GM21529 (cell line): ENCODE data around the gene MARK3.

Source experiments
- ATAC-seq: cut with Tn5 transposase; IDR thresholded peaks from one replicate; pipeline ENCODE4 v1.9.1; 2021; ENCODE audit not compliant: unreplicated experiment

The MARK3 gene

GRCh38 chr14:103393676-103394626 lies 8.7 kb downstream of the MARK3 start:
- ATAC-seq: no peak

GRCh38 chr14:103395244-103395643 lies 10.0 kb downstream of the MARK3 start:
- no peak for ATAC-seq

DNA sequence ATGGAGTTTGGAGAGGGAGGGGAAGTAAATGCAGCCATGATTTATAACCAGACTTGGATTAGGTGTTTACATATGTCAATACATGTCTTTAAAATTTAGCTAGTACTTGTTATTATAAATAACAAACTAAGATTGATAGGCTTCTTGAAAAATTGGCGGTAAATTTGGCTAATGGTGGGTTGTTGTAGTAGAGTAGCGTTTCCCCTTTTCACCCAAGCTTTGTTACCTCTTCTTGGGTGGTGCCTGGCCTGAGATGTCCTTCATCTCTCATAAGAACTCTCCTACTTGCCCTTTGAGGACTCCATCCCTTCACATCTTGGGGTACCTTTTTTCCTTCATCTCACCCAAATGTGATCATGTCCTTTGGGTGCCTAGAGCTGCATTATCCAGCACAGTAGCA lies 11.2 kb downstream of the MARK3 start:
- ATAC-seq: no peak

DNA sequence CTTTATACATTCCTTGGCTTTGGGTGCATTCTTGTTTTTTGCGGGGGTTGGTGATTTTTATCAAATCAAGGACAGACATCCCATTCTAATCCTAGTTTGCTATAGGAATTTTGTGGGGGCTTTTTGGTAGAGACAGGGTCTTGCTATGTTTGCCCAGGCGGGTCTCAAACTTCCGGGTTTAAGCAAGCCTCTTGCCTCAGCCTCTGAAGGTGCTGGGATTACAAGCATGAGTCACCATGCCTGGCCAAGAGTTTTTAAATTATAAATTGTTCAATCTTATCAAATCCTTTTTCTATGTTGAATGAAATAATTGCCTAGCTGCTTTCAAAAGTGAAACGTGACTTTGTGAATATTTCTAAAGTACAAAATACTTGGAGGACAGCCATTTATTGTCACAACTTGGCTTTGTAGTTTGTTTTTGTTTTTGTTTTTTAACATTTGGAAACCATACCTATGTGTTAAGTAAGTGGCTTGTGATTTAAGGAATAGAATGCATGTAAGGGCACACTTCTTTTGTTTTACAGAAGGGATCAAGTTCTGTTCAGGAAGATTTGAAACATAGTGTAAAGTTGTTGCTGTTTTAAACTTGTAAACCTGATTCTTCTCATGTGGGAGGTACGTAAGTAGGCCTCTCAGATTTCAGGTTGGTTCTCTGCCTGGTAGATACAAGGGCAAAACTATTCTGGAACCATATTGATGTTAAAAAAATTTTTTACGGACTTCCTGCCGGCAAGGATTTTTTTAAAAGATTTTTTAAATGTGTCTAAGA lies 13.4 kb downstream of the MARK3 start:
- ATAC-seq: no peak

DNA sequence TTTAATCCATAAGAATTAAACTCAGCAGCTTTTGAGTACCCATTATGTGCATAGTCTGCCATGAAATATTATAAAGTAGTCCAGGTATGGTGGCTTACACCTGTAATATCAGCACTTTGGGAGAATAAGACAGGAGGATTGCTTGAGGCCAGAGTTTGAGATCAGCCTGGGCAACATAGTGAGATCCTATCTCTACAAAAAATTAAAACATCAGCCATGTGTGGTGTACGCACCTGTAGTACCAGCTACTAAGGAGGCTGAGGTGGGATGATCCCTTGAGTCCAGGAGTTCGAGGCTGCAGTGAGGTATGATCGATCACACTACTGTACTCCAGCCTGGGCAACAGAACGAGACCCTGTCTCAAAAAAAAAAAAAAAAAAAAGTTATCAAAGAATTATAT lies 15.3 kb downstream of the MARK3 start:
- ATAC-seq: no peak

GRCh38 chr14:103401223-103402214 lies 16.3 kb downstream of the MARK3 start:
- peak; percentile 57 for ATAC-seq

- no peak for ATAC-seq
Measured at GRCh38 chr14:103402695-103403094, 17.5 kb downstream of the MARK3 start.

GRCh38 chr14:103404032-103404918 lies 19.1 kb downstream of the MARK3 start:
- no peak for ATAC-seq

GRCh38 chr14:103404920-103405319 lies 19.7 kb downstream of the MARK3 start:
- no peak for ATAC-seq

GRCh38 chr14:103408491-103409155 lies 23.4 kb downstream of the MARK3 start:
- no peak for ATAC-seq

- ATAC-seq: no peak
Measured at GRCh38 chr14:103416916-103417315, 31.7 kb downstream of the MARK3 start.

DNA sequence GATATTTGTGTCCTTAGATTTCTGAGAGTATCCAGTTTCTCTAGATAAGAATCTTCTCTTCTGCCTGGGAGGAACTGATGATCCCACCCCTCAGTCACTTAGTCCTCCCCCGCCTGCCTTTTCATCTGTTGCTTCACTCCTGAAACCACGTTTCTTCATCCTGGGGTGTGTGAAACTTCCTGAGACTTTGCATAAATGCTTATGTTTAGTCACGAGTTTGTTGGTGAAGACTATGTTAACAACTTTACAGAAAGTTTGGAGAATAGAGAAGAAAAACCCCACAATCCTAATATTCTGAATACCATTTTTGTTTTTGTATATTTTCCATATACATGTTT lies 33.2 kb downstream of the MARK3 start:
- peak; percentile 64 for ATAC-seq

GRCh38 chr14:103421556-103421955 lies 36.3 kb downstream of the MARK3 start:
- ATAC-seq: no peak

DNA sequence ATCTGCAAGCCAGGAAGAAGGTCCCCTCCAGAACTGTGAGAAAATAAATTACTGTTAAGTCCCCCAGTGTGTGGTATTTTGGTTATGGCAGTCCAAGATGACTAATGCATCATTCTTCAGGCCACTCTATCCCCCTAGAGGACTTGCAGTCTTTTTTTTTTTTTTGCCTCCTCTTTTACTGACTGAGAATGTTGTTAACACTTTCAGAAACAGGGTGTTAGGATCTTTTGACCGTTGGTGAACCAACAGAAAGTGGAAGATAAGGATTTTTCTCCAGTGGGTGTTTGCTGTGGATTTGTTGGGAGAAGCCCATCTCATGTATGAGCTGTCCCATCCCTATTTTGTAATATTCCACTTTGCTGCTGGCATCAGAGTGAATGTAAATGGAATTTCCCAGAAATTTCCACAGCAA lies 37.8 kb downstream of the MARK3 start:
- ATAC-seq: no peak

GRCh38 chr14:103427485-103428443 lies 42.5 kb downstream of the MARK3 start:
- no peak for ATAC-seq

- no peak for ATAC-seq
Measured at GRCh38 chr14:103428723-103429556, 43.7 kb downstream of the MARK3 start.

- no peak for ATAC-seq
Measured at GRCh38 chr14:103430358-103430757, 45.1 kb downstream of the MARK3 start.
